ENCODE measurements around the gene CEMIP.

The CEMIP gene

DNA sequence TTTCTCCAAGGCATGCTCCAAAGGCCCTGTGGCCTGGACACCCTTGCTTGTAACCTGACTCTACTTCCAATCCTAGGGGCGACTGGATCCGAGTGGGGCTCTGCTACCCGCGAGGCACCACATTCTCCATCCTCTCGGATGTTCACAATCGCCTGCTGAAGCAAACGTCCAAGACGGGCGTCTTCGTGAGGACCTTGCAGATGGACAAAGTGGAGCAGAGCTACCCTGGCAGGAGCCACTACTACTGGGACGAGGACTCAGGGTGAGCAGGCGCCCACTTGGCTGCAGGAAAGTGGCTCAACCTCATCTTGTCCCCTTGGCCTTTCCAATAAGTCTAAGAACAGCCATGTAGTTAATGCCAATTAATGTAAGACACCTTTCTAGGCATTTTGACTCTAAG is 158.5 kb downstream of the CEMIP start:
- Histone ChIP-seq H3K9ac (ENCODE audit: low read depth in 1 of 2, low read length in 2 of 2) (no peak overlapping the region), H3K27me3 (ENCODE audit: control insufficient read depth in 2 of 2, insufficient read depth in 2 of 2, low read length in 2 of 2) (no peaks in the 10 kb centered on the region), H3K9me3 (ENCODE audit: control insufficient read depth in 2 of 2, low read length in 2 of 2) (no peaks in the 10 kb centered on the region), H3K36me3 (ENCODE audit: control insufficient read depth in 2 of 2, insufficient read depth in 2 of 2, low read length in 2 of 2) (peaks cover 2 to 12% of the 10 kb centered on the region in 2 donors), H3K27ac (ENCODE audit: low read depth in 2 of 2, low read length in 2 of 2) (no peak overlapping the region), H3K4me3 (ENCODE audit: low read length in 2 of 2) (no peak overlapping the region), H3K4me1 (ENCODE audit: control insufficient read depth in 2 of 2, insufficient read depth in 2 of 2, low read length in 2 of 2) (no peaks in the 10 kb centered on the region)

DNA sequence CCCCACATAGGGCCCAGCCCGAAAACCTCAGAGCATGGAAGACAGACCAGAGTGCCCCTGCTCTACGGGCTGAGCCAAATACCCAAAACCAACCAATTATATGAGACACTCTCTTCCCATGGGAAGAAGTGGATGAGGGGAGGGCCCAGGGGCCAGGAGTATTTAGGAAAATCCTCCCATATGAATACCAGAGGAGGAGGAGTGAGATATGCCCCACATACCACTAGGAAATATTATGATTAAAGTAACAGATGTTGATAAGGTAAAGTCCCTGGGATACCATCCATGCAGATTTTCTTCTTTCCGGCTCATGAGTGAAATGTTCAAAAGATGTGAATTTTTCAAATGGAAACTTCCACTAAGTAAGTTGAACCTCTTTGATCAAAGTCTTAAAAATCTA is 160.0 kb downstream of the CEMIP start:
- no peaks in the 10 kb centered on the region for H3K9me3 ChIP-seq (ENCODE audit: control insufficient read depth in 2 of 2, low read length in 2 of 2)
- peaks cover 6 to 12% of the 10 kb centered on the region in 2 donors for H3K36me3 ChIP-seq (ENCODE audit: control insufficient read depth in 2 of 2, insufficient read depth in 2 of 2, low read length in 2 of 2)
- H3K9ac ChIP-seq (ENCODE audit: low read depth in 1 of 2, low read length in 2 of 2): no peak overlapping the region
- no peaks in the 10 kb centered on the region for H3K27me3 ChIP-seq (ENCODE audit: control insufficient read depth in 2 of 2, insufficient read depth in 2 of 2, low read length in 2 of 2)
- H3K27ac ChIP-seq (ENCODE audit: low read depth in 2 of 2, low read length in 2 of 2): no peak overlapping the region
- no peak overlapping the region for H3K4me3 ChIP-seq (ENCODE audit: low read length in 2 of 2)
- H3K4me1 ChIP-seq (ENCODE audit: control insufficient read depth in 2 of 2, insufficient read depth in 2 of 2, low read length in 2 of 2): no peaks in the 10 kb centered on the region

DNA sequence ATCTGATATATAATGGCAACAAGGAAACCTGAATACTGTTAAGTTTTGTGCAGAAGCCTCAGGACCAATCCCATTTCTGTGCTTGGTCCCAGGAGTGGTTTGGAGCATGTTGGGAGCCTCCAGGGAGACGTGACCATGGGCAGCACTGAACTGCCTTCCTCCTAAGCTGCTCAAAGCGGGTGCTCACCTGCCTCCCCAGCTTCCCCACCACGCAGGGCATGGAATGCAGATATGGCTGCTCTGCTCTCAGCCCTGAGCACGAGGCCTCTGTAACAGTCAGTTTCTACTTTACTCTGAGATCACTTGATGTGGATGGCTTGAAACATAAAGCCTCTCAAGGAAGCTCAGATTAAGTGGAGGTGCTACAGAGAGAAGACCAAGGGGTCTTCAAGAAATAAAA is 161.2 kb downstream of the CEMIP start:
- no peak overlapping the region for H3K27ac ChIP-seq (ENCODE audit: low read depth in 2 of 2, low read length in 2 of 2)
- no peak overlapping the region for H3K9ac ChIP-seq (ENCODE audit: low read depth in 1 of 2, low read length in 2 of 2)
- no peaks in the 10 kb centered on the region for H3K27me3 ChIP-seq (ENCODE audit: control insufficient read depth in 2 of 2, insufficient read depth in 2 of 2, low read length in 2 of 2)
- H3K36me3 ChIP-seq (ENCODE audit: control insufficient read depth in 2 of 2, insufficient read depth in 2 of 2, low read length in 2 of 2): peaks cover 6 to 12% of the 10 kb centered on the region in 2 donors
- H3K4me1 ChIP-seq (ENCODE audit: control insufficient read depth in 2 of 2, insufficient read depth in 2 of 2, low read length in 2 of 2): no peaks in the 10 kb centered on the region
- no peaks in the 10 kb centered on the region for H3K9me3 ChIP-seq (ENCODE audit: control insufficient read depth in 2 of 2, low read length in 2 of 2)
- no peak overlapping the region for H3K4me3 ChIP-seq (ENCODE audit: low read length in 2 of 2)

DNA sequence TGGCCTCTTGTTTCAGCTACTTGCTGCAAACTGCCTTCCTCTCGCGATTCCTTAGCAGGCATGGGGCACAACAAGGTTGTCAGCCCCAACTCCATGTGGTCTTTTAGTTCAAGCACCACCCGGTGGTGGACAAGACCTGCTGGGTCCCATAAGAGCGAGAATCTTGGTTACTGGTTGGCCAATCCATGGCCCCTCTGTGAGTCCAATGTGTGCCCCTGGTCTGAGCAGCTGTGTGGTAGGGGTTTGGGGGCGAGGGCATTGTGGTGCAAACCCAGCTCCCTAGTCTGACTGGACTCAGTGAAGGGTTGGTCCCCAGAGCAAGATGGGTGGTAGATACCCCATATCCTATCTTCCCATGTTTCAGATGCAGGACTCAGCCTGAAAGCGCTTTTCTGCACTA is 161.7 kb downstream of the CEMIP start:
- no peaks in the 10 kb centered on the region for H3K27me3 ChIP-seq (ENCODE audit: control insufficient read depth in 2 of 2, insufficient read depth in 2 of 2, low read length in 2 of 2)
- H3K9me3 ChIP-seq (ENCODE audit: control insufficient read depth in 2 of 2, low read length in 2 of 2): no peaks in the 10 kb centered on the region
- H3K36me3 ChIP-seq (ENCODE audit: control insufficient read depth in 2 of 2, insufficient read depth in 2 of 2, low read length in 2 of 2): peaks cover 6 to 14% of the 10 kb centered on the region in 2 donors

DNA sequence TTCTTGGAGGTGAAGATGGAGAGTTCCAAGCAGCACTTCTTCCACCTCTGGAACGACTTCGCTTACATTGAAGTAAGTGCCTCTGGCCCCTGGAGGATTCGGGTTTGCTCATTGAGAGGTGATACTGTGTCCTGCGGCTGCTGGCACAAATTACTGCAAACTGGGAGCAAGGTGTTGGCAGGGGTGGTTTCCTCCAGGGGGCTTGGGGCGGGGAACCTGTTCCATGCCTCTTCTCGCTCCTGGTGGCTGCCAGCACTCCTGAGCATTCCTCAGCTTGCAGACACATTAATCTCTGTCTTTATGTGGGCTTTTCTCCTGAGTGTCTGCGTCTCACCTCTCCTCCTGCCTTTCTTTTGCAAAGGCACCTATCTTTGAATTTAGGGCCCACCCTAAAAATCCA is 163.1 kb downstream of the CEMIP start:
- peaks cover 6 to 24% of the 10 kb centered on the region in 2 donors for H3K36me3 ChIP-seq (ENCODE audit: control insufficient read depth in 2 of 2, insufficient read depth in 2 of 2, low read length in 2 of 2)
- H3K27ac ChIP-seq (ENCODE audit: low read depth in 2 of 2, low read length in 2 of 2): no peak overlapping the region
- H3K4me3 ChIP-seq (ENCODE audit: low read length in 2 of 2): no peak overlapping the region

More for the DNA sequence above, 161.7 kb downstream of the CEMIP start:
- H3K27ac ChIP-seq (ENCODE audit: low read depth in 2 of 2, low read length in 2 of 2): no peak overlapping the region
- no peaks in the 10 kb centered on the region for H3K4me1 ChIP-seq (ENCODE audit: control insufficient read depth in 2 of 2, insufficient read depth in 2 of 2, low read length in 2 of 2)
- no peak overlapping the region for H3K4me3 ChIP-seq (ENCODE audit: low read length in 2 of 2)
- H3K9ac ChIP-seq (ENCODE audit: low read depth in 1 of 2, low read length in 2 of 2): no peak overlapping the region

DNA sequence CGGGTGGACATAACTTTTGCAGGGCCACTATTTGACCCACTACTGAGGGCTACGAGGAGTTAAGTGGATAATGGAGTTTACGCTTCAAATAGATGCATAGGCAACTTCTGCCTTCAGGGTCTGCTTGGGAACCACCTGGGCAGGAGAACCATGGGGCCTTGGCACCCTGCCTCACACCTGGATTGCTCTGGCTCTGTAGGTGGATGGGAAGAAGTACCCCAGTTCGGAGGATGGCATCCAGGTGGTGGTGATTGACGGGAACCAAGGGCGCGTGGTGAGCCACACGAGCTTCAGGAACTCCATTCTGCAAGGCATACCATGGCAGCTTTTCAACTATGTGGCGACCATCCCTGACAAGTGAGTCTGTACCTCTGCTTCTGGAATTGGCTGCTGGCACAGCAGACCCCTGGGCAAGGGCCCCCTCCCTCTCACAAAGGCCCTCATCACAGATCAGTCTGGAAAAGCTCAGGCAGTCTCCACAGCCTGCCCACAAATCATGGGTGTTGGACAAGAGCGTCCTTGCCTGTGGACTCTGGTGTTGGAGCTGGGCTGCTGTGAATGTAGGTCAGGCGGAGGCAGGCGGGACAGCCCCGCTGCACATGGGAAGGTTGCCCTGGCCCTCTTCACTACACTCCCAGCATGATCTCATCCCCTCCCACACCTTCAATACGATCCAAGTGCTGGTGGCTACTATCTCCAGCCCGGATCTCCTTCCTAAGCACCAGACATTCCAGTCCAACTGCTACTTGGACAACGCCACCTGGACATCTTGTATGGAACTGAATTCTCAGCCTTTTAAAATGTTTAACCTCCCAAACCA is 163.8 kb downstream of the CEMIP start:
- H3K36me3 ChIP-seq (ENCODE audit: control insufficient read depth in 2 of 2, insufficient read depth in 2 of 2, low read length in 2 of 2): peaks cover 8 to 30% of the 10 kb centered on the region in 2 donors
- H3K9me3 ChIP-seq (ENCODE audit: control insufficient read depth in 2 of 2, low read length in 2 of 2): no peaks in the 10 kb centered on the region
- H3K27ac ChIP-seq (ENCODE audit: low read depth in 2 of 2, low read length in 2 of 2): no peak overlapping the region
- H3K4me1 ChIP-seq (ENCODE audit: control insufficient read depth in 2 of 2, insufficient read depth in 2 of 2, low read length in 2 of 2): no peaks in the 10 kb centered on the region
- no peak overlapping the region for H3K4me3 ChIP-seq (ENCODE audit: low read length in 2 of 2)
- no peak overlapping the region for H3K9ac ChIP-seq (ENCODE audit: low read depth in 1 of 2, low read length in 2 of 2)
- H3K27me3 ChIP-seq (ENCODE audit: control insufficient read depth in 2 of 2, insufficient read depth in 2 of 2, low read length in 2 of 2): no peaks in the 10 kb centered on the region

More for the DNA sequence above, 163.1 kb downstream of the CEMIP start:
- Histone ChIP-seq H3K4me1 (ENCODE audit: control insufficient read depth in 2 of 2, insufficient read depth in 2 of 2, low read length in 2 of 2) (no peaks in the 10 kb centered on the region), H3K9ac (ENCODE audit: low read depth in 1 of 2, low read length in 2 of 2) (no peak overlapping the region), H3K9me3 (ENCODE audit: control insufficient read depth in 2 of 2, low read length in 2 of 2) (no peaks in the 10 kb centered on the region), H3K27me3 (ENCODE audit: control insufficient read depth in 2 of 2, insufficient read depth in 2 of 2, low read length in 2 of 2) (no peaks in the 10 kb centered on the region)

DNA sequence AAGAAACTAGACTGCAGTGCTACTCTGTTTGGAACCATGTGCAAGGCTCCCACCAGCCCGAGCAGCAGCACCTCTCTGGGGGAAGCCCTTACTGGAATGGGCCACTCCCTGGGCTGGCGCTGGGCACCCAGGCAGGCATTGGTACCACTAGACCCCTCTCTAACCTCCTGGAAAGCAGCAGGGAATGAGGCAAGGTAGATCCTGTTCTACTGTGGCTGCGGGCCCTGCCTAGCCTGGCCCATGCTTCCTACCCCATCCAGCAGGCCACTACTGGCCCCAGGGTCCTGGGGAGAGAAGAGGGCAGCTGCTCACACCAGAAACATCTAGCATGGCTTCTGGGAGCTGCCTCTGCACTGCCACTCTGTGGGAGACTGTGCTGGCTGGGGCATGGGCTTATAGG is 165.6 kb downstream of the CEMIP start:
- Histone ChIP-seq H3K9me3 (ENCODE audit: control insufficient read depth in 2 of 2, low read length in 2 of 2) (no peaks in the 10 kb centered on the region), H3K4me3 (ENCODE audit: low read length in 2 of 2) (no peak overlapping the region), H3K36me3 (ENCODE audit: control insufficient read depth in 2 of 2, insufficient read depth in 2 of 2, low read length in 2 of 2) (peaks cover 15 to 39% of the 10 kb centered on the region in 2 donors), H3K9ac (ENCODE audit: low read depth in 1 of 2, low read length in 2 of 2) (no peak overlapping the region), H3K4me1 (ENCODE audit: control insufficient read depth in 2 of 2, insufficient read depth in 2 of 2, low read length in 2 of 2) (no peaks in the 10 kb centered on the region), H3K27me3 (ENCODE audit: control insufficient read depth in 2 of 2, insufficient read depth in 2 of 2, low read length in 2 of 2) (no peaks in the 10 kb centered on the region), H3K27ac (ENCODE audit: low read depth in 2 of 2, low read length in 2 of 2) (no peak overlapping the region)

DNA sequence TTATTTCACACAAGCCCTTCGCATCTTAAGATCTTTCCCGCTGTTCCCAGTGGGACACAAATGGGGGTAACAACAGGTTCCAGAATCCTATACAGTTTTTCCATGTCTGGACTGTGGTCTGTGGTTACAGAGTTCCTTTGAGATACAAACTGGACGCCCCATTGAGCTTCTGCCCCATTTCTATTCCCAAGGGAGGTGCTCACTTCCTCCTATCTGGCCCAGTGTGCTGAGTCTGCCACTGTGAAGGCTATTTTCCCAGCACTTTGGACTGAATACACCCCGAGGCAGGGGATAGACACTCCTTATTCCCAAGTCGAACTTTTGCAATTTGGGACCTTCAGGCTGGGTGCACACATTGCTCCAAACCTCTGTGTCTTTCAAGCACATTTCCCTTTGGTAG is 166.4 kb downstream of the CEMIP start:
- no peaks in the 10 kb centered on the region for H3K27me3 ChIP-seq (ENCODE audit: control insufficient read depth in 2 of 2, insufficient read depth in 2 of 2, low read length in 2 of 2)
- no peak overlapping the region for H3K27ac ChIP-seq (ENCODE audit: low read depth in 2 of 2, low read length in 2 of 2)
- peaks cover 20 to 40% of the 10 kb centered on the region in 2 donors for H3K36me3 ChIP-seq (ENCODE audit: control insufficient read depth in 2 of 2, insufficient read depth in 2 of 2, low read length in 2 of 2)
- H3K4me1 ChIP-seq (ENCODE audit: control insufficient read depth in 2 of 2, insufficient read depth in 2 of 2, low read length in 2 of 2): no peaks in the 10 kb centered on the region
- H3K9ac ChIP-seq (ENCODE audit: low read depth in 1 of 2, low read length in 2 of 2): no peak overlapping the region
- H3K9me3 ChIP-seq (ENCODE audit: control insufficient read depth in 2 of 2, low read length in 2 of 2): no peaks in the 10 kb centered on the region
- H3K4me3 ChIP-seq (ENCODE audit: low read length in 2 of 2): no peak overlapping the region

DNA sequence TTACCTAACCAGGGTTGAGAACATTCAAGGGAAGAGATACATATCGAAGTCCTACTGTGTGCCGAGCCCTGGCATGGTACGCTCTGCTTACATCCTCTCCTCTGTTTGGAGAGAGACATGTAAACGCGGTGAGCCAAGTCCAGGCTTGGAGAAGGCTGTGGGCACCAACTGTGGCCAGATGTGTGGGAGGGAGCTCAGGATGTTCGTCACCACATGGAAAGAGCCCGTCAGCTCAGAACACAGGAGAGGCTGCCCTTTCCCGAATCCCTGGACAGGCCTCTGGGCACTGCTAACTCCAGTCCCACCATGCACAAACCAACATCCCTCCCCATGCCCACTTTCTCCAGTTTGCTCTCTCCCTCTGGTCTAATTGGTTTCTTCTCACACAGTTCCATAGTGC is 167.4 kb downstream of the CEMIP start:
- Histone ChIP-seq H3K4me1 (ENCODE audit: control insufficient read depth in 2 of 2, insufficient read depth in 2 of 2, low read length in 2 of 2) (no peaks in the 10 kb centered on the region), H3K36me3 (ENCODE audit: control insufficient read depth in 2 of 2, insufficient read depth in 2 of 2, low read length in 2 of 2) (peaks cover 20 to 41% of the 10 kb centered on the region in 2 donors), H3K27me3 (ENCODE audit: control insufficient read depth in 2 of 2, insufficient read depth in 2 of 2, low read length in 2 of 2) (no peaks in the 10 kb centered on the region), H3K9ac (ENCODE audit: low read depth in 1 of 2, low read length in 2 of 2) (no peak overlapping the region), H3K4me3 (ENCODE audit: low read length in 2 of 2) (no peak overlapping the region), H3K27ac (ENCODE audit: low read depth in 2 of 2, low read length in 2 of 2) (no peak overlapping the region), H3K9me3 (ENCODE audit: control insufficient read depth in 2 of 2, low read length in 2 of 2) (no peaks in the 10 kb centered on the region)

DNA sequence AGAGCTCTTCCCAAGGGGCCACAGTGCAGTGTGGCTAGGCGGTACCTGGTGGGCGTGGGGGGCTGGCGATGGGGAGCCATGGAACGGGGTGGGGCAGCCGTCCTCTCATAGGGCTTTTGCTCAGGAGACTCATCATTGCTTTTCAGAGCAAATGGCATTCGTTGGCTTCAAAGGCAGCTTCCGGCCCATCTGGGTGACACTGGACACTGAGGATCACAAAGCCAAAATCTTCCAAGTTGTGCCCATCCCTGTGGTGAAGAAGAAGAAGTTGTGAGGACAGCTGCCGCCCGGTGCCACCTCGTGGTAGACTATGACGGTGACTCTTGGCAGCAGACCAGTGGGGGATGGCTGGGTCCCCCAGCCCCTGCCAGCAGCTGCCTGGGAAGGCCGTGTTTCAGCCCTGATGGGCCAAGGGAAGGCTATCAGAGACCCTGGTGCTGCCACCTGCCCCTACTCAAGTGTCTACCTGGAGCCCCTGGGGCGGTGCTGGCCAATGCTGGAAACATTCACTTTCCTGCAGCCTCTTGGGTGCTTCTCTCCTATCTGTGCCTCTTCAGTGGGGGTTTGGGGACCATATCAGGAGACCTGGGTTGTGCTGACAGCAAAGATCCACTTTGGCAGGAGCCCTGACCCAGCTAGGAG is 169.6 kb downstream of the CEMIP start:
- Histone ChIP-seq H3K4me3 (ENCODE audit: low read length in 2 of 2) (no peak overlapping the region), H3K36me3 (ENCODE audit: control insufficient read depth in 2 of 2, insufficient read depth in 2 of 2, low read length in 2 of 2) (peaks cover 18 to 46% of the 10 kb centered on the region in 2 donors), H3K9me3 (ENCODE audit: control insufficient read depth in 2 of 2, low read length in 2 of 2) (no peaks in the 10 kb centered on the region), H3K4me1 (ENCODE audit: control insufficient read depth in 2 of 2, insufficient read depth in 2 of 2, low read length in 2 of 2) (no peaks in the 10 kb centered on the region), H3K9ac (ENCODE audit: low read depth in 1 of 2, low read length in 2 of 2) (no peak overlapping the region), H3K27ac (ENCODE audit: low read depth in 2 of 2, low read length in 2 of 2) (no peak overlapping the region), H3K27me3 (ENCODE audit: control insufficient read depth in 2 of 2, insufficient read depth in 2 of 2, low read length in 2 of 2) (no peaks in the 10 kb centered on the region)
